Measurements from ENCODE around the gene PSMD2. TPM values are rescaled to one million over a fixed set of nuclear protein-coding genes. Genes with fewer than 3 reads are reported as not detected.

The PSMD2 gene
- total RNA-seq, result 100 to 1,000 TPM; 213 to 259 TPM

DNA sequence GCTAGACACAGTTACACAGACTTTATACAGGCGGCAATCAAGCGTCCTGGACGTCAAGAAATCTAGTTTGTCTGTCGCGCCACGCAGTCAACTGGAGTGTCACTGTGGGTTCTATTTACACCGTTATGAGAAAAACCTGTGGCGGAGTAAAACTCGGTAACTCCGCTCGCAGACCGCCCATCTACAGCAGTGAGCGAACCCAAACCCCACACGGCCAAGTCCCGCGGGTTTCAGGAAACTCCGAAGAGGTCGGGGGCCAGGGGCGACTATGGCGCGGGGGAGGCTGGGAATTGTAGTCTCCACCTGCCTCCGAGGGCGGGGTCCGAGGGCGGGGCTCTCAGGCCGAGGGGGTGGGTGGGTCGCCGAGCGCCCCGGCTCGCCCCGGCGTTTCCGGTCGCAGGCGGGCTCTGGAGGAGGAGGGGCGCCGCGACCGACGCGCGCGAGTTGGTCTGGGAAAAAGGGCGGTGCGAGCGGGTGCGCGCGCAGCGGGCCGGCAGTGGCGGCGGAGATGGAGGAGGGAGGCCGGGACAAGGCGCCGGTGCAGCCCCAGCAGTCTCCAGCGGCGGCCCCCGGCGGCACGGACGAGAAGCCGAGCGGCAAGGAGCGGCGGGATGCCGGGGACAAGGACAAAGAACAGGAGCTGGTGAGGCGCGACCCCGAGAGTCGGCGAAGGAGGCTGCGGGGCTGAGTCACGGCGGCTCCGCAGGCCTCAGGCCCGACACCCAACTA is at the start of gene PSMD2:
Gene PSMD2 (plus strand): TSS at position 483 of the 729 bp plus-strand sequence. CDS start 26 bp downstream, at position 509.
- peak within 1 kb of the TSS; percentile 82 to 86 for H3K27ac ChIP-seq
- no peaks in the 10 kb centered on the region for H3K27me3 ChIP-seq
- peak within 1 kb of the TSS; percentile 91 to 98 for H3K4me3 ChIP-seq
- peaks cover 0 to 23% of the 10 kb centered on the region in 2 donors for H3K4me1 ChIP-seq
- peak; percentile 97 for DNase-seq (ENCODE audit: low spot score)
- no peak for TF ChIP-seq CTCF (IDR thresholded peaks at IDR 0.05)
- H3K9me3 ChIP-seq, result no peaks in the 10 kb centered on the region
- H3K36me3 ChIP-seq, result peaks cover 37% of the 10 kb centered on the region

- TF ChIP-seq CTCF (IDR thresholded peaks at IDR 0.05), result peak; percentile 30 to 47
- H3K27me3 ChIP-seq, result no peaks in the 10 kb centered on the region
- peak within 1 kb of the TSS; percentile 83 to 86 for H3K27ac ChIP-seq
- H3K4me3 ChIP-seq, result peak within 1 kb of the TSS; percentile 87 to 93
- peaks cover 11% of the 10 kb centered on the region for H3K36me3 ChIP-seq
- no peaks in the 10 kb centered on the region for H3K9me3 ChIP-seq
- DNase-seq (ENCODE audit: low spot score), result peak; percentile 96
- peaks cover 0 to 14% of the 10 kb centered on the region in 2 donors for H3K4me1 ChIP-seq
Observed at GRCh38 chr3:184249412-184250166, 49.5 kb upstream of the PSMD2 start, which contains the start of gene EEF1AKMT4. TSS of gene EEF1AKMT4 (plus strand) at chr3:184249672. CDS start at chr3:184249695, 23 bp downstream.

DNA sequence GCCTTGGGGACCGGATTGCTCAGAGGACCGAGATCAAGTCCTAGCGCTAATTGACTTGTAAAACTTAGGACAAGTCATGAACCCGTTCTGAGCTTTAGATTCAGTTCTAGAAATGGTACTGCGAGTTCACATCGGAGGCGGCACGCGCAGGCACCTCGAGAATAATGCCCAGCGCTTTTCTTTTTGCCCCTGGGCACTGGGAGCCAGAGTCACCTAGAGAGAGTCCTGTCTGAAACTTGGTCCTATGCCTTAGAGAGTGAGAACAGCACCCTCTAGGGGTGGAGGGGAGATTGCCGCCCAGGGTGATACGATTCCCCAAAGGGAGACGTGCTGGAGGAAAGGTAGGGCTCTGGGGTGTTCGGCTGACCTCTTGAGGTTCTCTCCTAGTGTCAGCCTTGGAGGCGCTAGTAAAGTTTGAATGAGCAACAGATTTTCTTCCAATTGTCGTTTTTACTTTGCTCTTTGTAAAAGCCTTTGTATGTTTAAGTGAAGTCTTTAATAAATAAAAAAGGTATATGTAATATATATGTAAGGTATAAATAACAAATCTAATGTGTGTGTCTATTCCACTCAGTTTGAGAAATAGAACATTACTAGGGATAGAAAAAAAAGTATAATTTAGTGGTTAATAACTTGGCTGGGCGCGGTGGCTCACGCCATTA is 48.7 kb upstream of the PSMD2 start:
- DNase-seq (ENCODE audit: low spot score), result peak; percentile 90
- Histone ChIP-seq H3K4me3 (peak overlapping the region; percentile 87 to 93), H3K9me3 (no peaks in the 10 kb centered on the region), H3K36me3 (peaks cover 4% of the 10 kb centered on the region), H3K4me1 (peaks cover 0 to 14% of the 10 kb centered on the region in 2 donors), H3K27me3 (no peaks in the 10 kb centered on the region), H3K27ac (peak overlapping the region; percentile 63 to 86)
- peak; percentile 86 to 95 for TF ChIP-seq CTCF (IDR thresholded peaks at IDR 0.05)

GRCh38 chr3:184255291-184256039 is 43.6 kb upstream of the PSMD2 start:
- Histone ChIP-seq H3K4me1 (peaks cover 0 to 10% of the 10 kb centered on the region in 2 donors), H3K9me3 (no peaks in the 10 kb centered on the region), H3K36me3 (no peaks in the 10 kb centered on the region), H3K27ac (no peak overlapping the region), H3K4me3 (no peak overlapping the region), H3K27me3 (peaks cover 0 to 3% of the 10 kb centered on the region in 2 donors)
- no peak for DNase-seq (ENCODE audit: low spot score)
- no peak for TF ChIP-seq CTCF (IDR thresholded peaks at IDR 0.05)
